NCI-H1092 treated with DMSO at 0.1 percent for 48 hours (cell line): ENCODE measurements around the gene GAA.

Source experiments
- DNase-seq: peaks from one replicate; lab custom pipeline; 2025; lab: John Stamatoyannopoulos, UW

GAA gene

DNA sequence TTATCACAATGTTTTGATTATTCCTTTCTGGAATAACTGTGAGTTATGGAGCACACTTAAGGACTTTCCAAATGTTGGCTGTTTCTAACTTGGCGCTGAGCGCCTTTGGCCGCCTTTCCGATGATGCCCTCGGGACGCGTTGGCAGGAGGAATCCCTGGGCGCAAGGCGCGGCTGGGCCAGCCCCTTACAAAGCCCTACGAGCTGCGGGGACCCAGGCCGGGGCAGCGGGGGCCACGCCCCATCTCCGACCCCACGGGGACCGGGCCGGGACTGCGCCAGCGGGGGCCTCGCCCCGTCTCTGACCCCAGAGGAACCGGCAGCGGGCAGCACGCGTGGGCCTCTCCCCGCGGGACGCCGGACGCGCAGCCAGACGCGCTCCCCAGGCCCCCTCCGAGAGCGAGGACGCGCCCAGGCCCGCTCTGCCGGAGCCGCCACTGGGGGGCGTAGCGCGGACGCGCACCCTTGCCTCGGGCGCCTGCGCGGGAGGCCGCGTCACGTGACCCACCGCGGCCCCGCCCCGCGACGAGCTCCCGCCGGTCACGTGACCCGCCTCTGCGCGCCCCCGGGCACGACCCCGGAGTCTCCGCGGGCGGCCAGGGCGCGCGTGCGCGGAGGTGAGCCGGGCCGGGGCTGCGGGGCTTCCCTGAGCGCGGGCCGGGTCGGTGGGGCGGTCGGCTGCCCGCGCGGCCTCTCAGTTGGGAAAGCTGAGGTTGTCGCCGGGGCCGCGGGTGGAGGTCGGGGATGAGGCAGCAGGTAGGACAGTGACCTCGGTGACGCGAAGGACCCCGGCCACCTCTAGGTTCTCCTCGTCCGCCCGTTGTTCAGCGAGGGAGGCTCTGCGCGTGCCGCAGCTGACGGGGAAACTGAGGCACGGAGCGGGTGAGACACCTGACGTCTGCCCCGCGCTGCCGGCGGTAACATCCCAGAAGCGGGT, at the start of gene GAA:
TSS of gene GAA (plus strand) at position 571 of the 935 bp plus-strand sequence. CDS start 3,006 bp downstream, outside the sequence.
- peak; percentile 85 for DNase-seq

DNA sequence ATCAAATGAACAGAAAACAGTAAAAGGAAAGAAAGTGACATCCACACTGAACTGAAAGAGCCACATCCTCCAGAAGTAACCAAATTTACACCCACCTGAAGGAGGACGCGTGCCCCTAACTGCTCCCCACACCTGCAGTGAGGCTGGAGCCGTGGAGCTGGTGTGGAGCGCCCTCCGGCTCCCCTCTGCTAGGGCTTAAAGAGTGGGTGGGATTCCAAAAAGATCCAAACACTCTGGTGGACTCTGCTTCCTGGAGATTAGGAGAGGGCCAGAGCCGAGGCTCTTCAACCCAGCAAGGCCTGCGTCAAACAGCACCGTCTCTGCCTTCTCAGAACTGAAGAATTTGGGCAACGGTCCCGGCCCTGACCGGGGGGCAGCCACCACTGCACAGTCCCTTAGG, 49.7 kb upstream of the GAA start:
- no peak for DNase-seq

DNA sequence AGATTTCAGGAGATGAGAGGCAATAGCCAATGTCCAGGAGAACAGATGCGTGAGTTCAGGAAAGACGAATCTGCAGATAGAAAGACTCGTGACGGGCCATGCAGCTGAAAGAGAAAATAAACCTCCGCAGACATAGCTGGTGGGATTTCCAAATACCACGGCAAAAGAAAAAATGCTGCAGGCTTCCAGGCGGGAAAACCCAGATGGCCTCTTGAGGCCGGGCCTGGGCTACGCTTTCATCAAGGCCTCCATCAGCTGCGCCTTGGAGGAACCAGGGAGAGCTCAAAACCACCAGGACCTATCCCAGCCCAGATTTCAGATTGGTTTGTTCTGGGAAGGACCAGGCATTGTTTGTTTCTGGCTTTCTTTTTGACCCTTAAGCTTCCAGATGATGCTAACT, 48.3 kb upstream of the GAA start:
- DNase-seq = no peak

DNA sequence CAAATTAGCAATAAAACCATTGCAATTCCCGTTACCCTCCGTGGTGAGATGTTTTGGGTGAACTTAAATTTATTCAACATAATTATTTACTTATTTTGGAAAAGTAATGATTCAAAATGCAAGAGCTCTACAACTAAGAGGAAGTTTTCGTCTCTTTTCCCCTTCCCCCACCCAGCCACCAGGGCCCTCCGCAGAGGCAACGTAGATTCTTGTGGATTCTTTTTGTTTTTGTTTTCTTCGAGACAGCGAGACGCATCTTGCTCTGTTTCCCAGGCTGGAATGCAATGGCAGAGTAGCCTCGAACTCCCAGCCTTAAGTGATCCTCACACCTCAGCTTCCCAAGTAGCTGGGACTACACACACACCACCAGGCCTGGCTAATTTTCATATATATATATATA, 45.8 kb upstream of the GAA start:
- no peak for DNase-seq

DNA sequence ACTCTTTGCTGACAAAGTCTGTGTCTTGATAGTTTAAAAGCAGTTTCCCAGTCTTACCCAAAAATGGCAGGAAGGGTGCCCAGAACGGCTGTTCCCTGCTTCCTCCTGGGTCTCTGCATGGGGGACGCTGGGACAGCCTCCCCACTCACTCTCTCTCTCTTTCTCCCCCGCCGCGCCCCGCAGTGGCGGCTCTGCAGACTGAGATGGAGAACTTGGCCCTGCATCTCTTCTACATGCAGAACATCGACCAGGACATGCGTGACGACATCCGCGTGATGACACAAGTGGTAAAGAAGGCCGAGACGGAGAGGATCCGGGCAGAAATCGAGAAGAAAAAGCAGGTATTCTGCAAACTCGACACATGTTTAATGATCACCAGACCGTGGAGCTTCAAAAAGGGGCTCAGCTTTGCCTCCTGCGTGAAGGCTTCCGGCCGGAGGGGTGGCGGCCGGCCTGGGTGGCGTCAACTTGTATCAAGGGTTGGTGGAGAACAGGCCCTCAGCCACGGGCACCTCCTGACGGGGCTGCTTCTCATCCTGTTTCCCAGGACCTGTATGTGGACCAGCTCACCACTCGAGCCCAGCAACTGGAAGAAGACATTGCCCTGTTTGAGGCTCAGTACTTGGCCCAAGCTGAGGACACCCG, 42.9 kb upstream of the GAA start:
- DNase-seq = no peak

DNA sequence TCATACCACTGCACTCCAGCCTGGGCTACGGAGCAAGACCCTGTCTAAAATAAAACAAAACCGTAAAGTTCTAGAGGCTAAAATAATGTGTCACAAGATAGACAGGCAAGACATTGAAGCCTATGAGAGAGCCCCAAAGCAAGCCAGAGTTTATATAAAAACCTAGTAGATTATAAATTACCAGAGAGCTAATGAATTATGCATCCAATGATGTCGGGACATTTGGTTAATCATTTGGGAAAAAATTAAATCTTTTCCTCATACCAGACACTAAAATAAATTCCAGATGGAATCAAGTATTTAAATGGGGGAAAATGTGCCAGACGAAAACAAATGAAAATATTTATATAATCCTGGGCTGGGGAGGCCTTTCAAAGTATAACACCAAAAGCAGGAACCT, 40.7 kb upstream of the GAA start:
- no peak for DNase-seq

DNA sequence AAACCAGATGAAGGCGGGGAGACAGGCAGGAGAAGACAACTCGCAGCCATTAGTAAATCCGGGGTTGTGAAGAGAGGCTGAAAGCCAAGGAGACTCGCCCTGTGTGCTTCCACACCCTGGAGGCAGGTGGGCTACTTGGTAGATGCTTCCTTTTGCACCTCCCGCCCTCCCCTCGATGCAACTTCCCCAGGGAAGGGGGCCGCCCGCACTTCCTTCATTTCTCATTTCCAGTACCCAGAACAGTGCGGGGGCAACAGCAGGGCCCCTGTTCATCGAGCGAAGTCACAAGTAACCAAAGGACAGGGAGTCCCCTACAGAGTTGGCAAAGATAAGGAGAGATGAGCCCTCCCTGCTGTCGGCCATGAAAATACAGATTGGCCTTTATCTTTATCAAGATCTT, 40.0 kb upstream of the GAA start:
- DNase-seq = no peak

DNA sequence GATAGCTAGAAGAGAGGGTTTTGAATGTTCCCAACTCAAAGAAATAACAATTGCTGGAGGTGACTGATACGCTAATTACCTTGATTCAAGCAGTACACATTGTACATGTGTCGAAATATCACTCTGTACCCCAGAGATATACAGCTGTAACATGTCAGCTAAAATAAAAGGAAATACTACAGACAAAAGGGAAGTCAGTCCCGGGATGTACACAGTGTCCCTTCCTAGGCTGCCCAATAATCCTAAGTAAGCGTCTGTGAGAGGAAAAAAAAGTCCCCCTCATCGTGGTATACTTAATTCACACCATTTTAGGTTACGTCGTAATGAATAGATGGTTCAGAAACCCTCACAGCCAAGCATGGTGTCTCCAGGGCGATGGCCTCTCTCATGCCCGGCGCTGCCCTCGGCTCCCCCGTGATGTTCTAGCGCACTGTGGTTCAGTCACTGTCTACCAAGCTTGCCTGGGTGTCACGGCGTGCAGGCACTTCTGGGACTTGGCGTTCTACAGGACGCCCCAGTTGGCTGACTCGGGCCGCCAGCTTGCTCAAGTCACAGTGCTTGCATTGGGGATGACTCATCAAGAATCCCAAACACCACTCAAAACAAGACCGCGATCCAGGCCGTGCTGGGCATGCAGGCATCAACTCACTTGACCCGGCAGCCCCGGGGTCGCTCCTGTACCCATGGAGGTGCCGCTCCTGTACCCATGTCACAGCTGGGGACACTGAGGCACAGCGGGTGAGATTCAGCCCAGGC, 37.4 kb upstream of the GAA start:
- DNase-seq = no peak

DNA sequence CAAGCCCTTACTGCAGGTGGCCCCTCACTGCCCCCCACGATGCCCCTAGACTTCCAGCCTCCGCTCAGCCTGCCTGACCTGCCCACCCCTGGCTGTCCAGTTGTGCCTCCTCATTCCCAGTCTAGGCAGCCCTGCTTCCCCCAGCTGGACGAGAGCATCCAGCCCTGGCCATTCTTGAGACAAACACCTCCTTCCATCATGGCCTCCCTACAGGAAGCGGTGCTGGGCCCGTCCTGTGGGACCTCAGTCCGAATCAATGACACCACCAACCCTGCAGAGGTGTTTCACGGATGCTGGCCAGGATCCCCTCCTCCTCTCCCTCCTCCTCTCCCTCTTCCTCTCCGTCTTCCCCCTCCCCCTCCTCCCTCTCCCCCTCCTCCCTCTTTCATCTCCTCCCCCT, 36.7 kb upstream of the GAA start:
- no peak for DNase-seq

DNA sequence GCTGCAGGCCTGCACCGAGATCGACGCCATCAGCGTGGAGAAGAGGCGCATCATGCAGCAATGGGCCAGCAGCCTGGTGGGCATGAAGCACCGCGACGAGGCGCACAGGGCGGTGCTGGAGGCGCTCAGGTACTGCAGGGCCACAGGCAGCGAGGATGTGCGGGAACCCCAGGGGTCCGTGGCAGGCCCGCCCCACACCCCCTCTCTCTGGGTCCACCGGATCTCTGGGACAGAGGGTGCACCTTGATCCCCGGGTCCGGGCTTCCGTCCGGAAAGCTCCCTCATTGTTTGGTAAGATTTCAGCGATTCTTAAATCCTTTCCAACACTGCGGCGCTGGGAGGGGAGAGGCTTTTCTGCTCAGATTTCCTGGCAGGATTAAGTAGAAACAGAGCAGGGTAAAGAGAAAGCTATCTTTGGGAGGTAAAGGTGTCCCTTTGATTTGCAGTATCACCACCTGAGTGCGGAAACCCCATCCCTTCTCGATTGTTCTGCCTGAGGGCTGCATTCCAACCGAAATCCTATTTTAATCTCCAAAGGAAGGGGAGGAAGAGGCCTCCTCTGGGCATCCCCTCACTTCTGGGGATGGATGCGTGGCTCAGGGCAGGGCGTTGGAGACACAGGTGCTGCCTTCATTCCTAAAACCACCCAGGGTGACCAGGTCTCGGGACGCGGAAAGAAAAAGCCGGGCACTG, 35.8 kb upstream of the GAA start:
- no peak for DNase-seq

DNA sequence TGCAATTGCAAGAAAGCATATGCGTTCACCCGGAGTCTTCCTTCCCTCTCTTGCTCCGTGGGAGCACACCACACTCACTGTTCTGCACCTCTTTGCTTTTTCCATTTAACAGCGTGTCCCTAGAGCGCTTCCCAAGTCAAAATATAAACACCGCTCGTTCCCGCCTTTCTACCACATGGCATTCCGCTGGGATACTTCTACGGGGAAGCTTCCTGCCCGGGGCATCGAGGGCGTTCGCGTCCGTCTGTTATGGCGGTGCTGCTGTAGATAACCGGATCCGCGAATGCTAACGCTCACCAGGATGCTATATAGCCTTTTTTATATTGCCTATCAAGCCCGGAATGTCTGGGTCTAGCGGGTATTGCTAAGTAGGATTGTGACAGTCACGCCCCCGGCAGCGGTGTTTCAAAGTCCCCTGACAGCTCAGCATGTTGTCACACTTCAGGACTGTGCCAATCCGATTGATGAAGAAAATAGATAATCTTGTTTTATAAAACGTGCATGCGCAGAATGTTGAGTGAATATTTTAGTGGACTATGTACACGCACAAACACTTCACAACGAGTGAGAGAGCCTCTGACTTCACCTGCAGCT, 33.9 kb upstream of the GAA start:
- DNase-seq = no peak

DNA sequence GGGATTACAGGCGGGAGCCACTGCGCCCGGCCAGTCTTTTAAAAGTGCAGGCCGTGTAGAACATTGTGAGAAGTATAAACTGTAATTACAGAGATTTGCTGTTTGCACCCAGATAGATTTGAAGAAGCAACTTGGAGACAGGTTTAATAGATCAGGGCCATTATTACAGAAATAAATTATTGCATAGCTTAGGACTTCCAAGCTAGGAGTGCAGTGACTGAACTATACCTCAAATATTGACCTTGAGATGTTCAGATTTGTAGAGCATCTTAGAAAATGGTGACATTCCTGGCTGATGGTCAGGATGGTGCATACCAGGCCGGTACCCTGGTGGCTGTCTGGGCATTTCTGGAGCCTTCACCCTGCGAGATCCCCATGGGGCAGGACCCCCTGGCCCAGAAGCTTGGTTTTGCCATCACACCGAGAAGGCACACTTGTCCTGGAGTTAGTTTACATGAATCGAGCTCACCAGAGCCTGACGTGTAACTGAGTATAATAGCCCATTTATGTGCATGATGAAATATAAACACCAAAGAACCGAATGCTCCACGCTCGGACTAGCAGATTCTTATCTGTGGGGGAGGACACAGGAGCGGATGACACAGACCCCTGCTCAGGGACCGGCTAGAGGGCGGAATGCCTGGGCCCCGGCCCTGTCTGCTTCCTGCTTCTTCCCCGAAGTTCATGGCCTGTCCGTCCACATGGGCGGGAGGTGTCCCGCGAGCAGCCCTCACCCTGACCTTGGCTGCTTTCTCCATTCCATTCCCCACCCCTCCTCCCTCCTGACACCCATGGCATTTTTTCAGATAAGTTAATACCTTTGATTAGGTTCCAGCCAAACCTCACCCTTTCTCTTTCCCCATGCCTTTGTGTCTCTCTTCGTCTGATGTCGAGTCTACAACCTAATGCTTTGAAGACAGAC, 32.8 kb upstream of the GAA start:
- DNase-seq = no peak

DNA sequence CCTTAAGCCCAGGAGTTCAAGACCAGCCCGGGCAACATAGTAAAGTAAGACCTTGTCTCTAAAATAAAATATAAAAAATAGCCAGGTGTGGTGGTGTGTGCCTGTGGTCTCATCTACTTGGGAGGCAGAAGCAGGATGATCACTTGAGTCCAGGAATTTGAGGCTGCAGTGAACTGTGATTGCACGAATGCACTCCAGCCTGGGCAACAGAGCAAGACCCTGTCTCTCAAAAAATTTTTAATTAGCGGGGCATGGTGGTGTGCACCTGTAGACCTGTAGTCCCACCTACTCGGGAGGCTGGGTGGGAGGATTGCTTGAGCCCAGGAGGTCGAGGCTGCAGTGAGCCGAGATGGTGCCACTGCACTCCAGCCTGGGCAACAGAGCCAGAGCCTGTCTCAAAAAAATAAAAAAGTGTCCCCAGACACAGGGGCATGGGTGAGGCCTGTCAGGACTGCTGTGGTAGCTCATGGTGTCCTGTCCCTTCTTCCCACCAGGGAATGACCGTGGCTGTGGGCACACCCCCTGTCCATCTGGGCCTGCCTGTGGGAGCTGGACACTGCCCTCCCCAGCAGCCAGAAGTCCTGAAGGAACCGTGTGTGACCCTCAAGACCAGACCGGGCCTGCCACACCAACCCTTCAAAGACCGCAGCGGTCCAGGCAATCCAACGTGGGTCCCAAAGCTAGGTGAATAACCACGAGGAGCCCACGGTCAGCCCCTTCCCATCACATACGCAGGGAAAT, 30.8 kb upstream of the GAA start:
- DNase-seq = no peak

DNA sequence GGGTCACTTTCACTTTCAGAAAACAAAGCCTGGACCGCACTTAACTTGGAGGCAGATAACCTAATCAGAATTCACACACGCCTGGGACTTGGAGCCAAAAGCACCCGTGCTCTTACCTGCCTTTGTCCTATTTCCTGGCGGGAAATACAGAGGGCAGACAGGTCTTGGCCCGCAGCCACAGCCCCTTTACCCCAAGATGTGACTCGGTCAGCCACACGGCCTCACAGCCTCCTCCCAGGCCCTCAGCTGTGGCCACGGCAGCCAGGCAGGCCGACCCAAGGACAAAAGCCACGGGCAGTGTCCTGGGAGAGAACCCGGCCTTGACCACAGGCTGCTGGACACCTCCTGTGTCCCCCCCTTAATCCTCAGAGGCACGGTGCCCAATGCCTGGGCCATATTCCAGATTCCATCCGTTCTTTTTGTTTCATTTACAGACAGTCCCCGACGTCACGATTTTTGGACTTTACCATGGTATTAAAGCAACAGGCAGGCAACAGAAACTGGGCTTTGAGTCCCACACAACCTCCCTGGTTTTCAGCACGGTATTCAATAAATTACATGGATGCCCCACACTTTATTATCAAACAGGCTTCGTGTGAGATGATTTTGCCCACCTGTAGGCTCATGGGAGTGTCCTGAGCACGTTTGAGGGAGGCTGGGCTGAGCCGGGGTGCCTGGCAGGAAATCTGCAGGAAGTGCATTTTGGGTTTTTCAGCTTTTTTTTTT, 30.1 kb upstream of the GAA start:
- DNase-seq = peak; percentile 80

DNA sequence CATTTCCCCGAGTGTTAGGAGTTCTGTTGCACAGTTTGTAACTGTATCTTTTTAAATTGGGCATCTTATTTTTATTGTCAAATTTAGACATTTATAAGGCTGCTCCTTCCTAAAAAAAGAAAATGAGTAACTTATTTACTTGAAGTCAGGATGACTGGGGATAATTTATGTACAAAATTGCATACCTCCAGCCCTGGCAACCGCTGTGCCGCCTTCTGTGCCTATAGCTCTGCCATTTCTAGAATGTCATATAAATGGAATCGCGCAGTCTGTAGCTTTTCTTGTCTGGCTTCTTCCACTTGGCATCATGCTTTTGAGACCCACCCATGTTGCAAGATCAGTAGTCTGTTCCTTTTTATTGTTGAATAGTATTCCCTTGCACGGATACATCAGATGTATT, 29.0 kb upstream of the GAA start:
- no peak for DNase-seq

DNA sequence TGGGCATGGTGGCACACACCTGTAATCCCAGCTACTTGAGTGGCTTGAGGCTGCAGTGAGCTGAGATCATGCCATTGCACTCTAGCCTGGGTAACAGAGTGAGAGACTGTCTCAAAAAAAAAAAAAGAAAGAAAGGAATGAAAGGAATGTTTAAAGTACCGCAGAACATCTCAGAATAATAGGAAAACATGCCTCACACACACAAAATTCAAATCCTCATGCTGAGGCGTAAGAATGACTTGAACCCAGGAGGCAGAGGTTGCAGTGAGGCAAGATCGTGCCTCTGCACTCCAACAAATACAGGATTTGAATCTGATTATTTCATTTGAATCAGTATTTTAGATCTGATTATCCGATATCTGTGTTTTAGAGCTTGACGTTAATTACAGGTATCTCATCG, 21.3 kb upstream of the GAA start:
- no peak for DNase-seq

DNA sequence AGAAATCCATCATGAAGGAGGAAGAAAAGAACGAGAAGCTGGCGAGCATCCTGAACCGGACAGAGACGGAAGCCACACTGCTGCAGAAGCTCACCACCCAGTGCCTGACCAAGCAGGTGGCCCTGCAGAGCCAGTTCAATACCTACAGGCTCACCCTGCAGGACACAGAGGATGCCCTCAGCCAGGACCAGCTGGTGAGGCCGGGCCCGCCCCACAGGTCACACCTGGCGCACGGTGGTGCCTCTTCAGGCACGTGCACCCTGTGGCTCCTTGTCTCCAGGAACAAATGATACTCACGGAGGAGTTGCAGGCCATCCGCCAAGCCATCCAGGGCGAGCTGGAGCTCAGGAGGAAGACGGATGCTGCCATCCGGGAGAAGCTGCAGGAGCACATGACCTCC, 19.8 kb upstream of the GAA start:
- DNase-seq = no peak

DNA sequence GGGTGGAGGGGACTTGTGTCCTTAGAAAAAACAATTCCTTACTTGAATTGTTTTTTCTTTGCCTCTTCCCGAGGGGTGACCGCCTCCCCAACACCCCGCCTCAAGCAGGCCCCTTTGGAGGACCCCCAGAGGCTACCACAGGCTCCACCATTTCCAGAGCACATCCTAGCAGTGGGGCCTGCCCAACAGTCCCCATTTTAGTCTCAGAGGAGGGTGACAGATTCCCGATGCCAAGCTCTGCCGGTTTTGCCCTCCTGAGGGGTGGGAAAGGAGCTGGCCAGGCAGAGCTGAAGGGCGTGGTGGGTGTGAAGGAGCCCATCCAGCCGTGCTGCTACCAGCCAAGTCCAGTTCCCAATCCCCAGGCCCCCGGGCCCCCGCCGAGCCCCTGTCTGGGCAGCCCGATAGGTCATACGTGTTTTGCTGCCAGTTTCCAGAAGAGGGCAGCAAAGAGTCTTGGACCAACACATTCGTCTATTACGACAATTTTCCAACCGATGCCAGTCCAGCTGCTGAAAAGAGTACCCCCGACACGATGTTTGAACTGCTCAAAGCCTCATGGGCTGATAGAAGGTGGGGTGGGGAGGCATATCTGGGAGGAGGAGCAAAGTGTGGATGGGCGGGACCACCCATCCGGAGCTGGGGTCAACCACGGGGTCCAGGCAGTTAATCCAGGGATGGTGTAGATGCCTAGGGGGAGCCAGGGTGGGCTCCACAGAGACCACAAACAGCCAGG, 18.8 kb upstream of the GAA start:
- peak; percentile 70 for DNase-seq
